ENCODE measurements around the gene FRAT1.
"Not testable (repeated sequence)": the region's sequence is repeated elsewhere in the genome, so short reads cannot be mapped to it uniquely, and the experiment has no call there.

The FRAT1 gene

GRCh38 chr10:97318772-97319651 lies at the start of gene FRAT1:
FRAT1 (plus strand) TSS chr10:97319271; CDS start chr10:97319454, 183 bp downstream.
- H3K27ac ChIP-seq, result peak within 1 kb of the TSS; percentile 100
- peaks cover 19% of the 10 kb centered on the region for H3K27me3 ChIP-seq
- H3K4me1 ChIP-seq, result peaks cover 46% of the 10 kb centered on the region
- H4K20me1 ChIP-seq, result peaks cover 12% of the 10 kb centered on the region; the same call in 1 of the 2 replicates
- H3K36me3 ChIP-seq, result no peaks in the 10 kb centered on the region
- no peaks in the 10 kb centered on the region for H3K9me3 ChIP-seq
- H3K4me2 ChIP-seq, result peak within 1 kb of the TSS; percentile 100
- TF ChIP-seq Cebpa-rat (IDR thresholded peaks at IDR 0.05), result no peak
- peak within 1 kb of the TSS; percentile 100 for H3K9ac ChIP-seq
- H3K4me3 ChIP-seq, result peak within 1 kb of the TSS; percentile 87

GRCh38 chr10:97270523-97271154 lies 48.4 kb upstream of the FRAT1 start:
- Histone ChIP-seq H3K27ac (no peak overlapping the region), H3K9ac (no peak overlapping the region), H3K9me3 (peaks cover 52% of the 10 kb centered on the region), H3K4me2 (no peak overlapping the region), H3K4me1 (peaks cover 11% of the 10 kb centered on the region), H3K27me3 (no peaks in the 10 kb centered on the region), H3K36me3 (peaks cover 57% of the 10 kb centered on the region), H4K20me1 (no peaks in the 10 kb centered on the region), H3K4me3 (no peak overlapping the region)
- TF ChIP-seq Cebpa-rat (IDR thresholded peaks at IDR 0.05), result no peak

GRCh38 chr10:97273700-97274099 lies 45.4 kb upstream of the FRAT1 start:
- TF ChIP-seq Cebpa-rat (IDR thresholded peaks at IDR 0.05), result no peak
- peaks cover 26% of the 10 kb centered on the region; the same call in 1 of the 2 replicates for H3K36me3 ChIP-seq
- H3K27ac ChIP-seq, result peak overlapping the region; percentile 71
- peaks cover 26% of the 10 kb centered on the region; the same call in 1 of the 2 replicates for H3K9me3 ChIP-seq
- peaks cover 7% of the 10 kb centered on the region; the same call in 1 of the 2 replicates for H4K20me1 ChIP-seq
- H3K4me3 ChIP-seq, result no peak overlapping the region
- no peaks in the 10 kb centered on the region for H3K27me3 ChIP-seq
- no peak overlapping the region for H3K4me2 ChIP-seq
- peaks cover 22% of the 10 kb centered on the region for H3K4me1 ChIP-seq
- H3K9ac ChIP-seq, result no peak overlapping the region

GRCh38 chr10:97274828-97275227 lies 44.2 kb upstream of the FRAT1 start:
- H3K9me3 ChIP-seq, result peaks cover 22% of the 10 kb centered on the region; the same call in 1 of the 2 replicates
- no peak for TF ChIP-seq Cebpa-rat (IDR thresholded peaks at IDR 0.05)
- H3K4me2 ChIP-seq, result peak overlapping the region; percentile 81

GRCh38 chr10:97277551-97277950 lies 41.5 kb upstream of the FRAT1 start:
- peaks cover 61% of the 10 kb centered on the region for H3K4me1 ChIP-seq
- peak overlapping the region; percentile 56 for H3K4me3 ChIP-seq
- peaks cover 7% of the 10 kb centered on the region; the same call in 1 of the 2 replicates for H3K9me3 ChIP-seq
- no peak for TF ChIP-seq Cebpa-rat (IDR thresholded peaks at IDR 0.05)
- peaks cover 15% of the 10 kb centered on the region; the same call in 1 of the 2 replicates for H3K36me3 ChIP-seq
- H3K27me3 ChIP-seq, result no peaks in the 10 kb centered on the region
- peak overlapping the region; percentile 88 for H3K27ac ChIP-seq
- H3K4me2 ChIP-seq, result peak overlapping the region; percentile 98
- peaks cover 30% of the 10 kb centered on the region; the same call in 1 of the 2 replicates for H4K20me1 ChIP-seq
- peak overlapping the region; percentile 64 for H3K9ac ChIP-seq

More at GRCh38 chr10:97274828-97275227, 44.2 kb upstream of the FRAT1 start:
- peaks cover 17% of the 10 kb centered on the region; the same call in 1 of the 2 replicates for H4K20me1 ChIP-seq
- H3K36me3 ChIP-seq, result peaks cover 23% of the 10 kb centered on the region; the same call in 1 of the 2 replicates
- H3K4me3 ChIP-seq, result peak overlapping the region; percentile 15; the same call in 1 of the 2 replicates
- peak overlapping the region; percentile 30; the same call in 1 of the 2 replicates for H3K9ac ChIP-seq
- H3K27me3 ChIP-seq, result no peaks in the 10 kb centered on the region
- H3K27ac ChIP-seq, result peak overlapping the region; percentile 71
- peaks cover 34% of the 10 kb centered on the region for H3K4me1 ChIP-seq

GRCh38 chr10:97278491-97278989 lies 40.5 kb upstream of the FRAT1 start:
- Histone ChIP-seq H3K4me2 (peak overlapping the region; percentile 98), H3K4me3 (peak overlapping the region; percentile 56), H3K9me3 (no peaks in the 10 kb centered on the region), H3K27ac (peak overlapping the region; percentile 88), H3K27me3 (no peaks in the 10 kb centered on the region), H3K36me3 (peaks cover 5% of the 10 kb centered on the region; the same call in 1 of the 2 replicates), H3K9ac (peak overlapping the region; percentile 64; the same call in 1 of the 2 replicates), H4K20me1 (peaks cover 30% of the 10 kb centered on the region; the same call in 1 of the 2 replicates), H3K4me1 (peaks cover 71% of the 10 kb centered on the region)
- TF ChIP-seq Cebpa-rat (IDR thresholded peaks at IDR 0.05), result peak; percentile 56; the same call in 1 of the 2 replicates

GRCh38 chr10:97279121-97279815 lies 39.8 kb upstream of the FRAT1 start:
- peaks cover 74% of the 10 kb centered on the region for H3K4me1 ChIP-seq
- peak overlapping the region; percentile 98 for H3K4me2 ChIP-seq
- no peaks in the 10 kb centered on the region for H3K27me3 ChIP-seq
- H3K36me3 ChIP-seq, result peaks cover 5% of the 10 kb centered on the region
- H4K20me1 ChIP-seq, result peaks cover 30% of the 10 kb centered on the region; the same call in 1 of the 2 replicates
- peak overlapping the region; percentile 71 for H3K27ac ChIP-seq
- H3K9ac ChIP-seq, result peak overlapping the region; percentile 49; the same call in 1 of the 2 replicates
- peak overlapping the region; percentile 33; the same call in 1 of the 2 replicates for H3K4me3 ChIP-seq
- peak; percentile 64; the same call in 1 of the 2 replicates for TF ChIP-seq Cebpa-rat (IDR thresholded peaks at IDR 0.05)
- no peaks in the 10 kb centered on the region for H3K9me3 ChIP-seq

- Histone ChIP-seq H3K9me3 (no peaks in the 10 kb centered on the region), H4K20me1 (peaks cover 30% of the 10 kb centered on the region; the same call in 1 of the 2 replicates), H3K36me3 (peaks cover 19% of the 10 kb centered on the region), H3K4me1 (peaks cover 80% of the 10 kb centered on the region), H3K27me3 (no peaks in the 10 kb centered on the region), H3K4me3 (no peak overlapping the region), H3K27ac (peak overlapping the region; percentile 71; the same call in 1 of the 2 replicates), H3K4me2 (peak overlapping the region; percentile 98), H3K9ac (no peak overlapping the region)
- no peak for TF ChIP-seq Cebpa-rat (IDR thresholded peaks at IDR 0.05)
Measured at GRCh38 chr10:97280783-97281182, 38.3 kb upstream of the FRAT1 start.

- not testable (repeated sequence) for H3K9me3 ChIP-seq, H4K20me1 ChIP-seq, H3K4me3 ChIP-seq, H3K27ac ChIP-seq, H3K27me3 ChIP-seq, H3K9ac ChIP-seq
- peaks cover 32% of the 10 kb centered on the region for H3K4me1 ChIP-seq
- H3K4me2 ChIP-seq, result peak overlapping the region; percentile 85
- peaks cover 51% of the 10 kb centered on the region for H3K36me3 ChIP-seq
Measured at GRCh38 chr10:97290076-97290475, 29.0 kb upstream of the FRAT1 start.

GRCh38 chr10:97290576-97291356 lies 28.3 kb upstream of the FRAT1 start:
- Histone ChIP-seq H3K4me3 (peak overlapping the region; percentile 85), H3K4me2 (peak overlapping the region; percentile 85), H3K27ac (peak overlapping the region; percentile 87; the same call in 1 of the 2 replicates)

More at GRCh38 chr10:97290576-97291356, 28.3 kb upstream of the FRAT1 start:
- not testable (repeated sequence) for H3K27me3 ChIP-seq, H4K20me1 ChIP-seq, H3K9me3 ChIP-seq
- H3K36me3 ChIP-seq, result peaks cover 45% of the 10 kb centered on the region
- peak overlapping the region; percentile 89; the same call in 1 of the 2 replicates for H3K9ac ChIP-seq
- H3K4me1 ChIP-seq, result peaks cover 28% of the 10 kb centered on the region
